Measurements from ENCODE around the gene MYH9.

MYH9 gene

DNA sequence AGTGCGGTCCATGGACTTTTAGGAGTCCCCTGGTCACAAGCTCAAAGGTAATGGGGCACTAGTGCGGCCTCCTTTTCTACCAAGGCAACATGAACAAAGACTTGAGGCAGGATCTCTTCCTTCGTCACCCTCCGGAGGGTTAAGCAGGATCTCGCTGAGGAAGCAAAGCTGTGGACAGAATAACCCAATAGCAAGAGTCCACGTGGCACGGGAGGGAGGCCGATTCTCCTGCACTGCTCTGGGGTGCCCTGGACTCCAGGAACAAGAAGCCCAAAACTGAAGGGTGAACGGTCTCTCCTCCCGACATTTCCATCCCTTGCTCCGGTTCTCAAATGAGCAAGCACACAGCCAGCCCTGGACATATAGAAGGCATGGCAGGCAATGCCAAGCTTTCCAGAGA is 20.7 kb downstream of the MYH9 start:
- no peaks in the 10 kb centered on the region for H3K36me3 Mint-ChIP-seq (ENCODE audit: low read depth)
- H3K27ac Mint-ChIP-seq: peak overlapping the region; percentile 67 to 85 (median 79)
- H3K4me1 Mint-ChIP-seq: peaks cover 91% of the 10 kb centered on the region
- H3K9me3 Mint-ChIP-seq: no peaks in the 10 kb centered on the region
- peak overlapping the region in 1 of 3 experiments; percentile 19 for H3K4me3 Mint-ChIP-seq
- no peaks in the 10 kb centered on the region for H3K27me3 Mint-ChIP-seq (ENCODE audit: low read depth)
- TF ChIP-seq, protein P1, sequence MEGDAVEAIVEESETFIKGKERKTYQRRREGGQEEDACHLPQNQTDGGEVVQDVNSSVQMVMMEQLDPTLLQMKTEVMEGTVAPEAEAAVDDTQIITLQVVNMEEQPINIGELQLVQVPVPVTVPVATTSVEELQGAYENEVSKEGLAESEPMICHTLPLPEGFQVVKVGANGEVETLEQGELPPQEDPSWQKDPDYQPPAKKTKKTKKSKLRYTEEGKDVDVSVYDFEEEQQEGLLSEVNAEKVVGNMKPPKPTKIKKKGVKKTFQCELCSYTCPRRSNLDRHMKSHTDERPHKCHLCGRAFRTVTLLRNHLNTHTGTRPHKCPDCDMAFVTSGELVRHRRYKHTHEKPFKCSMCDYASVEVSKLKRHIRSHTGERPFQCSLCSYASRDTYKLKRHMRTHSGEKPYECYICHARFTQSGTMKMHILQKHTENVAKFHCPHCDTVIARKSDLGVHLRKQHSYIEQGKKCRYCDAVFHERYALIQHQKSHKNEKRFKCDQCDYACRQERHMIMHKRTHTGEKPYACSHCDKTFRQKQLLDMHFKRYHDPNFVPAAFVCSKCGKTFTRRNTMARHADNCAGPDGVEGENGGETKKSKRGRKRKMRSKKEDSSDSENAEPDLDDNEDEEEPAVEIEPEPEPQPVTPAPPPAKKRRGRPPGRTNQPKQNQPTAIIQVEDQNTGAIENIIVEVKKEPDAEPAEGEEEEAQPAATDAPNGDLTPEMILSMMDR (IDR thresholded peaks at IDR 0.05; ENCODE audit: unreplicated experiment in 3 of 3): no peak

DNA sequence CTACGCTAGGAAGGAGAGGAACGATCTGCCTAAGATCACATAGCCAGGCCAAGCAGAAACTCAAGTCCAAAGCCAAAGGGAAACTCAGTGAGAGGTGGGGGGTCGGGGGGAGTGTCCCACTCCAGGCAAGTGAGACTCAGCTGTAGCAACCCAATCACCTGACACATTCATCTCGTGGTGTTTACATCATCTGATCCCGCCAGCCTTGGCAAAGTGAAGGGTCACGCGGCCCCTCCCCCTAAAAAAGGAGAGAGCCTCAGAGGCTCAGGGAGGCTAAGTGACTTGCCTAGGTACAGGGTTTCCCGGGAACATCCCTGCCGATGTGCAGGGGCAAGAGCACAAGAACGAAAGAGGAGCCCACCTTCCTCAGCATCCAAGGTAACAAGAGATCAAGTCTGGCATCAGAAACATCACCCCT is 21.5 kb downstream of the MYH9 start:
- peaks cover 87% of the 10 kb centered on the region for H3K4me1 Mint-ChIP-seq
- peak overlapping the region in 2 of 3 experiments; percentile 6 to 8 for H3K4me3 Mint-ChIP-seq
- H3K9me3 Mint-ChIP-seq: no peaks in the 10 kb centered on the region
- H3K27ac Mint-ChIP-seq: peak overlapping the region; percentile 25 to 85 (median 79)
- H3K27me3 Mint-ChIP-seq (ENCODE audit: low read depth): no peaks in the 10 kb centered on the region
- TF ChIP-seq, protein P1 (IDR thresholded peaks at IDR 0.05; ENCODE audit: unreplicated experiment in 3 of 3): no peak
- H3K36me3 Mint-ChIP-seq (ENCODE audit: low read depth): no peaks in the 10 kb centered on the region

DNA sequence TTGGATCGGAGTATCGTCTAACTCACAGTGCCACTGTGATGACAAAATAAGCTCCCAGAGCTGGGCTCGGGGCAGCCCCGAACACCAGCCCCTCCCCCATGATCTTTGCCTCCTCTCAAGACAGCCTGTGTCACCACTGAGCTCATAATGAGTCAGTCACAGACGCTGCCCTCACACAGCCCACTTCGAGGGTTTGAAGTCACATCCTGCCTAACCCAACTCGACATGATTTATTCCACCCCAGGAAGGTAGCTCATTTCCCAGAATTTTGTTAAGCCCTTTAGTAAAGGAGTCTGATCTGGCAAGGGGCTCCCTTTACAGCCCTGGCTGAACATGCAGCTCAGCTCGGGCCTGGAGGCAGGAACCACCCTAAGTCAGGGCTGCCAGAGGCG is 22.8 kb downstream of the MYH9 start:
- TF ChIP-seq, protein P1 (IDR thresholded peaks at IDR 0.05; ENCODE audit: unreplicated experiment in 3 of 3): no peak
- Mint-ChIP-seq H3K4me3 (peak overlapping the region in 1 of 3 experiments; percentile 7), H3K9me3 (no peaks in the 10 kb centered on the region), H3K4me1 (peaks cover 77% of the 10 kb centered on the region), H3K27ac (peak overlapping the region; percentile 54 to 81 (median 73)), H3K36me3 (ENCODE audit: low read depth) (no peaks in the 10 kb centered on the region), H3K27me3 (ENCODE audit: low read depth) (no peaks in the 10 kb centered on the region)

DNA sequence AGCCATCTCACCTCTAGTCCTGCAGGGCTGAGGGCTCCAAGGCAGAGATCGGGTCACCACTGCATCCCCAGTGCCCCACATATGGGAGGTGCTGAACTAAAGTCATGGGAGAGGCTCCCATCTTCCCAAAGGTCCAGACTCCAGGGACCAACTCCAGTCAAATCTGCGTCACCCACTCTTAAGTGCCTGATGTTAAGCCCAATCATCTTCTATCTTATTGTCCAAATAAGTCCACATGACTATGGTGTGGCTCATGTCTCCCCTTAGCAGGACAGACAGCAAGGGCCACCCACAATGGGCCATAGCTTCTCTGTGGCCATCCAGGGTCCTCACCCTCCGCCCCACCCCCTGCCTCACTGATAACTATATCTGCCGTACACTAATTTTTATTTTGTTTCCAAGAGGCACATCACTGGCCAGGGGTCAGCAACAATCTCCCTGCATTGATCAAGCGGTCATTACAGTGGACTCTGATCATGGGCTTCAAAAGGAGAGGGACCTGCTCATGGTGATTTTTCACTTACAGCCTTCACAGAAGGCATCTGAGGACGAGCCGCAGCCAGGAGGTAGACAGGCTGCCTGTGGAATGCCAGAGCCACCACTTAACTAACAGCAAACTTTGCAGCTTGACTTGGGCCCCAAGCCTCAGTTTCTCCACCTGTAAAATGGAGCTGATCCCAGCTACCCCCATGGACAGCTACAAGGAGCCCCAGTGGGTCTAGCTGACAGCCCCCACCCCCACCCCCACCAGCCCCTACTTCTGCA is 23.3 kb downstream of the MYH9 start:
- no peaks in the 10 kb centered on the region for H3K9me3 Mint-ChIP-seq
- TF ChIP-seq, protein P1 (IDR thresholded peaks at IDR 0.05; ENCODE audit: unreplicated experiment in 3 of 3): no peak
- peak overlapping the region; percentile 54 to 81 (median 77) for H3K27ac Mint-ChIP-seq
- H3K27me3 Mint-ChIP-seq (ENCODE audit: low read depth): no peaks in the 10 kb centered on the region
- no peaks in the 10 kb centered on the region for H3K36me3 Mint-ChIP-seq (ENCODE audit: low read depth)
- H3K4me1 Mint-ChIP-seq: peaks cover 77% of the 10 kb centered on the region
- H3K4me3 Mint-ChIP-seq: peak overlapping the region in 1 of 3 experiments; percentile 25

DNA sequence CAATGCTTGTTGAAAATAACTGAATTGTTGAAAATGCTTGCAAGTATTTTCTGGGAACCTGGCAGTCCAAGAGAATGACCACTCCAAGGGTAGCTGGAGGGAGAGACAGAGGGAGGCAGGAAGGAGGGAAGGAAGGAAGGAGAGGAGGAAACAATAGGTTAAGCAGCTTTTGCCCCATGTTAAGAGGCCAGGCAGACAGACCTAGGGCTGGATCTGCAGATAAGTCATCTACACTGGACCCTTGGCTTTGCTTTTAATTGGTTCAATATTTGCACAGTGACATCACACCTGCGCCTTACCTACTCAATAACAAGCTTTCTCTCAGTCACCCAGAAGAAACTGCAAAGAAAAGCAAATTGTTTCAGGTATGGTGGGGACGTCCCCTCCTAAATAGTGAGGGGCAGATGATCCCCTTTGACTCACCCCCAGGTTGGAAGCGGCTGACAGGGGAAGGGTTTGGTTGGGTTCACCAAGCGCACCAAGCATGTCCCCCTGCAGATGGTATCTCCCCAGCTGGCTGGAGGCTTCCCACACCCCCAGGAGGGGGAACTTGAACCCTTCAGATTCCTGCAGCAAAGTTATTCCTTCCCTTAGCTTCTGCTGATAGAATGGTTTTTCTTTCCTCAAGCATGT is 24.3 kb downstream of the MYH9 start:
- Mint-ChIP-seq H3K9me3 (no peaks in the 10 kb centered on the region), H3K27ac (peak overlapping the region; percentile 54 to 81 (median 79)), H3K4me1 (peaks cover 77% of the 10 kb centered on the region), H3K27me3 (ENCODE audit: low read depth) (no peaks in the 10 kb centered on the region), H3K36me3 (ENCODE audit: low read depth) (peaks cover 5% of the 10 kb centered on the region), H3K4me3 (peak overlapping the region in 1 of 3 experiments; percentile 26)
- TF ChIP-seq, protein P1 (IDR thresholded peaks at IDR 0.05; ENCODE audit: unreplicated experiment in 3 of 3): no peak

All from nephron (organoid).